HL-60 (cell line): ENCODE data around the gene NKD1.

Experiments
- DNase-seq, 2 experiments: peaks; one replicate each; pipeline ENCODE4 v3.0.0-alpha.2; 2010 to 2020; ENCODE audit warnings: low read depth in 1 of 2, low spot score in 1 of 2
- H3K27ac ChIP-seq: fragments of 250-450 bp; sonication (Bioruptor Pico); replicated peaks from 2 replicates; pipeline ENCODE4 v1.5.1; 2020; ENCODE audit warnings: mild to moderate bottlenecking, moderate library complexity
- H3K27me3 ChIP-seq: fragments of 250-450 bp; sonication (Bioruptor Pico); 2 replicates; pipeline ENCODE4 v1.5.1; 2021; ENCODE audit warnings: mild to moderate bottlenecking, moderate library complexity; ENCODE audit not compliant: insufficient read depth, poor library complexity, severe bottlenecking
- H3K4me3 ChIP-seq: replicated peaks from 2 replicates; pipeline ENCODE4 v1.5.1; 2011; ENCODE audit warnings: mild to moderate bottlenecking, control low read depth, low read length; ENCODE audit not compliant: insufficient read depth
- GABPA ChIP-seq: IDR thresholded peaks from 2 replicates; pipeline ENCODE4 v1.6.1; 2012; ENCODE audit warnings: low read depth
- POLR2AphosphoS5 ChIP-seq: IDR thresholded peaks from 2 replicates; pipeline ENCODE4 v1.6.1; 2012; ENCODE audit warnings: low read depth
- REST ChIP-seq: IDR thresholded peaks from 2 replicates; pipeline ENCODE4 v1.6.1; 2012; ENCODE audit warnings: low read depth; ENCODE audit not compliant: insufficient replicate concordance
- SPI1 ChIP-seq: IDR thresholded peaks from 2 replicates; pipeline ENCODE4 v1.6.1; 2012; ENCODE audit warnings: low read depth, mild to moderate bottlenecking, borderline replicate concordance
- TF ChIP-seq, protein P1 (sequence below): IDR thresholded peaks from one replicate; pipeline ENCODE4 v1.5.1; 2011; ENCODE audit warnings: low read length, control low read depth, inconsistent platforms; ENCODE audit not compliant: insufficient read depth

NKD1 gene

GRCh38 chr16:50646345-50646744 lies 98.1 kb downstream of the NKD1 start:
- H3K4me3 ChIP-seq = no peak overlapping the region

DNA sequence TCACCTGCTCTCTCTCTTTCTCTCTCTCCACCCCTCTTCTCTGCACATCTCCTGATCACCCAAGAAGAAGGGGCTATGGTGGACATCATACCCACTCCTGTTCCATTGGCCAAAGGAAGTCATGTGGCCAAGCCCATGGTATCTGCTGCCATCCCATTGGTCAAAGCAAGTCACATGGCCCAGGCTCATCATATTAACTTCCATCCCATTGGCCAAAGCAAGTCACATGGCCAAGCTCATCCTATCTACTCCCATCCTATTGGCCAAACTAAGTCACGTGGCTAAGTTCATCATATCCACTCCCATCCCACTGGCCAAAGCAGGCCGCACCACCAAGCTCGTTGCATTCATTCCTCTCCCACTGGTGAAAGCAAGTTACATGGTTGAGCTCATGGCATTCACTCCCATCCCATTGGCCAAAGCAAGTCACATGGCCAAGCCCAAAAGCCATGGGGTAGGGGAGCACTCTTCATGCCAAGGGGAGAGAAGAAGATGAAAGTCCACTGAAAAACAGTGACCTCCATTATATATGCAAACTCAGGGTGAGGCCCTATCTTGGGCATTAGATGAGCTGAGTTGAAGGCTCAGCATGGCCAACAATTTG lies 103.7 kb downstream of the NKD1 start:
- TF ChIP-seq POLR2AphosphoS5 = no peak
- no peak for TF ChIP-seq SPI1
- TF ChIP-seq REST = no peak
- TF ChIP-seq, protein P1, sequence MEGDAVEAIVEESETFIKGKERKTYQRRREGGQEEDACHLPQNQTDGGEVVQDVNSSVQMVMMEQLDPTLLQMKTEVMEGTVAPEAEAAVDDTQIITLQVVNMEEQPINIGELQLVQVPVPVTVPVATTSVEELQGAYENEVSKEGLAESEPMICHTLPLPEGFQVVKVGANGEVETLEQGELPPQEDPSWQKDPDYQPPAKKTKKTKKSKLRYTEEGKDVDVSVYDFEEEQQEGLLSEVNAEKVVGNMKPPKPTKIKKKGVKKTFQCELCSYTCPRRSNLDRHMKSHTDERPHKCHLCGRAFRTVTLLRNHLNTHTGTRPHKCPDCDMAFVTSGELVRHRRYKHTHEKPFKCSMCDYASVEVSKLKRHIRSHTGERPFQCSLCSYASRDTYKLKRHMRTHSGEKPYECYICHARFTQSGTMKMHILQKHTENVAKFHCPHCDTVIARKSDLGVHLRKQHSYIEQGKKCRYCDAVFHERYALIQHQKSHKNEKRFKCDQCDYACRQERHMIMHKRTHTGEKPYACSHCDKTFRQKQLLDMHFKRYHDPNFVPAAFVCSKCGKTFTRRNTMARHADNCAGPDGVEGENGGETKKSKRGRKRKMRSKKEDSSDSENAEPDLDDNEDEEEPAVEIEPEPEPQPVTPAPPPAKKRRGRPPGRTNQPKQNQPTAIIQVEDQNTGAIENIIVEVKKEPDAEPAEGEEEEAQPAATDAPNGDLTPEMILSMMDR = no peak
- no peak for TF ChIP-seq GABPA
- Histone ChIP-seq H3K4me3 (no peak overlapping the region), H3K27me3 (no peaks in the 10 kb centered on the region), H3K27ac (no peak overlapping the region)
- no peak for DNase-seq

More at GRCh38 chr16:50646345-50646744, 98.1 kb downstream of the NKD1 start:
- H3K27ac ChIP-seq = no peak overlapping the region
- no peaks in the 10 kb centered on the region for H3K27me3 ChIP-seq
- no peak for DNase-seq
- no peak for TF ChIP-seq POLR2AphosphoS5

DNA sequence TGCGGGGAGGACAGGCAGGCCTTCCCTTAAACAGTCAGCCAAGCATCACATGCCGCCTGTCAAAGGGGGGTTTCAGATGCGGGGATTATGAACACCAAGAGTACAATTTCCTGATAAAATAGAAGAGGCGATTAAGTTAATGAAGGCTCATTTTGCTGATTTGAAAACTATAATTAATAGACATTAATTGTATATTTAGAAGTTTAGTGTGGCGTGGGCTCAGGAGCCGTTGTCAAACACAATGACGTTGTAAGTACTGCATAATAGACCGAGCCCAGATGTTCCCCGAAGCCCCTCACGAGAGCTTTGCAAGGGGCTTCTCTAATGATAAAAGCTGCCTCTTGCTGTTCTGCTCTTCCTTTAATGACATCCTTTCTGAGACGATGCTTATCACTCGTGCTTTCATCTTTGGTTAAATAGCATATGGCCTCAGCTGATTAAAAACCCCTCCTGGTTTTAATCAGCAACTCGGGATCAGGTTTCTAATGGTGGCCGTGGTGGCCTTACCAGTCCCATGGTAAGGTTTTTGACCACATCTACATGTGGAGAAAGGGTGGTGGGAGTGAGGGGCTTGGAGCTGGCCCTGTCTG lies 104.7 kb downstream of the NKD1 start:
- H3K27ac ChIP-seq = no peak overlapping the region

DNA sequence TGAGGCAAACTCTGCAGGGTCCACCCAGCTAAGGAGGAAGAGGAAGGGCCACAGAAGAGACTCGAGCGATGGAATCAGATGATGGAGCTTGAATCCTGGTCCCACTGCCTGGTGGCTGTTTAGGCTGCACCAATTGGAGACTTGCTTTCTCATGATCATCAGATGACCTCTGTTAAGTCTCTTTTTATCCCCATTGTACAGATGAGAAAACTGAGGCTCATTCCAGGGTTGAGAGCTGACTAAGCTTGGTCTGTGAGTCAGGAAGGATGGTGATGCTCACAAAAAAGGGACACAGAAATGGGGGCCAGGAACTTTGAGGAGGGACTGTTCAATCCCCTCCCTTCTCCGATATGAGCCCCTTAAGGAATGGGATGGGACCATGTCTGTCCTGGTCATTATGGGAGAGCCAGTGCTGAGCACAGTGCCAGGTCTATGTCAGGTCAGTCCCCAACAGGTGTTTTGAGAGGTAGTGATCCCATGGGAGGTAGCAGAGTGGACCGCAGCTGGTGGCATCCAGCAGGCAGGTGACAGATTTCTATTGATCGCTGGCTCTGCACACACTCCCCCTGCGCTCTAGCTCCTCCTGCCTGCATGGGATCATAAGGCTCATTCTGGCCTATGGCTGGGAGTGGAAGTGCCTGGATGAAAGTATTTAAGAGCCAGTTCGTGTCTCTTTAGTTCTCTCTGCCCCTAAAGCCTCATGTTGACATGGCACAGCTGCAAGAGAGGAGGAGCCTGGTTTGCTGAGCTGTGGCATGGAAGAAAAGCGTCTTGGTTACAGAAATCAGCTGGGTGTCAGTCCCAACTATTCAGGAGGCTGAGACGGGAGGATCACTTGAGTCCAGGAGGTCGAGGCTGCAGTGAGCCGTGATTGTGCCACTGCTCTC lies 105.7 kb downstream of the NKD1 start:
- Histone ChIP-seq H3K27me3 (no peaks in the 10 kb centered on the region), H3K27ac (no peak overlapping the region), H3K4me3 (no peak overlapping the region)
- TF ChIP-seq GABPA (no peak), POLR2AphosphoS5 (no peak), SPI1 (no peak), REST (no peak)
- TF ChIP-seq, protein P1 = no peak
- DNase-seq = no peak

More for the DNA sequence above, 104.7 kb downstream of the NKD1 start:
- Histone ChIP-seq H3K4me3 (no peak overlapping the region), H3K27me3 (no peaks in the 10 kb centered on the region)
- no peak for TF ChIP-seq POLR2AphosphoS5
- DNase-seq = no peak
